ENCODE measurements around the gene SCML1. TPM values are rescaled to one million over a fixed set of nuclear protein-coding genes. Genes with fewer than 3 reads are reported as not detected.

SCML1 gene
- total RNA-seq, 1 donor from 2014 or later = 5.1 TPM

GRCh38 chrX:17743913-17744312, 6.6 kb downstream of the SCML1 start:
- Histone ChIP-seq H3K9me3 (ENCODE audit: insufficient read depth, low read depth, low read length) (no peaks in the 10 kb centered on the region), H3K9ac (ENCODE audit: low read length) (no peak overlapping the region), H3K4me2 (ENCODE audit: low read length) (no peak overlapping the region), H3K27me3 (ENCODE audit: insufficient read depth, low read length) (no peaks in the 10 kb centered on the region), H3K36me3 (ENCODE audit: insufficient read depth, low read length) (no peaks in the 10 kb centered on the region), H4K20me1 (ENCODE audit: insufficient read depth, low read length) (peaks cover 17% of the 10 kb centered on the region), H3K27ac (ENCODE audit: low read depth, low read length) (no peak overlapping the region), H3K4me1 (ENCODE audit: insufficient read depth, low read length) (no peaks in the 10 kb centered on the region), H3K4me3 (ENCODE audit: insufficient read depth, low read depth, low read length) (no peak overlapping the region), H3K79me2 (ENCODE audit: insufficient read depth, low read length) (peaks cover 29% of the 10 kb centered on the region), H2AFZ (ENCODE audit: low read depth, low read length) (no peak overlapping the region)
- TF ChIP-seq CTCF (IDR thresholded peaks at IDR 0.05; ENCODE audit: insufficient read depth, low read depth, low read length) = no peak
- TF ChIP-seq EZH2 (IDR thresholded peaks at IDR 0.05; ENCODE audit: insufficient read depth, low read length) = no peak
- H3K4me3 Mint-ChIP-seq (ENCODE audit: unreplicated experiment) = no peak overlapping the region
- H3K27me3 Mint-ChIP-seq (ENCODE audit: low read depth, unreplicated experiment) = peaks cover 3% of the 10 kb centered on the region
- DNase-seq (ENCODE audit: low read depth) (no peak), FAIRE-seq (peak; percentile 84)
- no peaks in the 10 kb centered on the region for H3K4me1 Mint-ChIP-seq (ENCODE audit: low read depth, unreplicated experiment)
- H3K27ac Mint-ChIP-seq (ENCODE audit: unreplicated experiment) = no peak overlapping the region
- H3K9me3 Mint-ChIP-seq (ENCODE audit: unreplicated experiment) = no peaks in the 10 kb centered on the region
- H3K36me3 Mint-ChIP-seq (ENCODE audit: low read depth, unreplicated experiment) = no peaks in the 10 kb centered on the region

GRCh38 chrX:17744896-17745523, 7.7 kb downstream of the SCML1 start:
- no peak overlapping the region for H3K4me2 ChIP-seq (ENCODE audit: low read length)
- FAIRE-seq (peak; percentile 76), DNase-seq (ENCODE audit: low read depth) (no peak)
- peaks cover under 1% of the 10 kb centered on the region for H3K36me3 ChIP-seq (ENCODE audit: insufficient read depth, low read length)
- H3K9me3 ChIP-seq (ENCODE audit: insufficient read depth, low read depth, low read length) = no peaks in the 10 kb centered on the region
- no peak overlapping the region for H2AFZ ChIP-seq (ENCODE audit: low read depth, low read length)
- no peak overlapping the region for H3K4me3 Mint-ChIP-seq (ENCODE audit: unreplicated experiment)
- H3K4me1 ChIP-seq (ENCODE audit: insufficient read depth, low read length) = no peaks in the 10 kb centered on the region
- H3K27ac ChIP-seq (ENCODE audit: low read depth, low read length) = no peak overlapping the region
- no peak overlapping the region for H3K27ac Mint-ChIP-seq (ENCODE audit: unreplicated experiment)
- H3K36me3 Mint-ChIP-seq (ENCODE audit: low read depth, unreplicated experiment) = no peaks in the 10 kb centered on the region
- TF ChIP-seq CTCF (IDR thresholded peaks at IDR 0.05; ENCODE audit: insufficient read depth, low read depth, low read length) (peak; percentile 22), EZH2 (IDR thresholded peaks at IDR 0.05; ENCODE audit: insufficient read depth, low read length) (no peak)
- H4K20me1 ChIP-seq (ENCODE audit: insufficient read depth, low read length) = peaks cover 17% of the 10 kb centered on the region
- H3K79me2 ChIP-seq (ENCODE audit: insufficient read depth, low read length) = peaks cover 22% of the 10 kb centered on the region
- H3K27me3 ChIP-seq (ENCODE audit: insufficient read depth, low read length) = no peaks in the 10 kb centered on the region
- H3K9me3 Mint-ChIP-seq (ENCODE audit: unreplicated experiment) = no peaks in the 10 kb centered on the region
- H3K27me3 Mint-ChIP-seq (ENCODE audit: low read depth, unreplicated experiment) = peaks cover 3% of the 10 kb centered on the region
- H3K9ac ChIP-seq (ENCODE audit: low read length) = no peak overlapping the region
- H3K4me1 Mint-ChIP-seq (ENCODE audit: low read depth, unreplicated experiment) = no peaks in the 10 kb centered on the region
- H3K4me3 ChIP-seq (ENCODE audit: insufficient read depth, low read depth, low read length) = no peak overlapping the region

GRCh38 chrX:17747692-17748091, 10.4 kb downstream of the SCML1 start:
- Histone ChIP-seq H3K4me1 (ENCODE audit: insufficient read depth, low read length) (no peaks in the 10 kb centered on the region), H3K9ac (ENCODE audit: low read length) (no peak overlapping the region), H2AFZ (ENCODE audit: low read depth, low read length) (no peak overlapping the region), H3K79me2 (ENCODE audit: insufficient read depth, low read length) (peaks cover under 1% of the 10 kb centered on the region), H3K4me2 (ENCODE audit: low read length) (no peak overlapping the region), H3K27me3 (ENCODE audit: insufficient read depth, low read length) (no peaks in the 10 kb centered on the region), H3K36me3 (ENCODE audit: insufficient read depth, low read length) (peaks cover 3% of the 10 kb centered on the region), H3K4me3 (ENCODE audit: insufficient read depth, low read depth, low read length) (no peak overlapping the region), H3K9me3 (ENCODE audit: insufficient read depth, low read depth, low read length) (no peaks in the 10 kb centered on the region), H3K27ac (ENCODE audit: low read depth, low read length) (no peak overlapping the region), H4K20me1 (ENCODE audit: insufficient read depth, low read length) (peaks cover 4% of the 10 kb centered on the region)
- Mint-ChIP-seq H3K9me3 (ENCODE audit: unreplicated experiment) (no peaks in the 10 kb centered on the region), H3K27ac (ENCODE audit: unreplicated experiment) (no peak overlapping the region), H3K4me1 (ENCODE audit: low read depth, unreplicated experiment) (no peaks in the 10 kb centered on the region), H3K36me3 (ENCODE audit: low read depth, unreplicated experiment) (no peaks in the 10 kb centered on the region), H3K4me3 (ENCODE audit: unreplicated experiment) (no peak overlapping the region), H3K27me3 (ENCODE audit: low read depth, unreplicated experiment) (peaks cover 3% of the 10 kb centered on the region)
- no peak for TF ChIP-seq EZH2 (IDR thresholded peaks at IDR 0.05; ENCODE audit: insufficient read depth, low read length)
- no peak for TF ChIP-seq CTCF (IDR thresholded peaks at IDR 0.05; ENCODE audit: insufficient read depth, low read depth, low read length)
- FAIRE-seq (no peak), DNase-seq (ENCODE audit: low read depth) (no peak)

All from astrocyte (in vitro differentiated cells and primary cell).